Kidney epithelial cell (primary cell): Measurements from ENCODE around the gene WT1. TPM values are rescaled to one million over a fixed set of nuclear protein-coding genes. Genes with fewer than 3 reads are reported as not detected.

Experiments used
- DNase-seq: peaks from one replicate; pipeline ENCODE4 v3.0.0-alpha.2; 2010; ENCODE audit warnings: low read depth
- H3K27me3 ChIP-seq: 2 replicates; pipeline ENCODE4 v1.6.0; 2011; ENCODE audit warnings: low read length; ENCODE audit not compliant: control insufficient read depth, insufficient read depth
- H3K36me3 ChIP-seq: 2 replicates; pipeline ENCODE4 v1.5.1; 2011; ENCODE audit warnings: low read length; ENCODE audit not compliant: control insufficient read depth, insufficient read depth
- H3K4me3 ChIP-seq: 2 replicates; pipeline ENCODE4 v1.5.1; 2011; ENCODE audit warnings: low read depth, mild to moderate bottlenecking, control low read depth, low read length
- CTCF ChIP-seq: IDR thresholded peaks from 2 replicates; pipeline ENCODE4 v1.5.1; 2011; ENCODE audit warnings: mild to moderate bottlenecking, moderate library complexity, low read length, control low read depth, inconsistent platforms; ENCODE audit not compliant: insufficient read depth, poor library complexity, severe bottlenecking
- total RNA-seq: library from RNA; depleted of rRNA; stranded (reverse); fragments of >200 nt; gene quantifications from 2 replicates; pipeline ENCODE4 v1.2.3, GENCODE V29; 2015

The WT1 gene
- total RNA-seq, 1 donor from 2014 or later = 8.5 TPM

DNA sequence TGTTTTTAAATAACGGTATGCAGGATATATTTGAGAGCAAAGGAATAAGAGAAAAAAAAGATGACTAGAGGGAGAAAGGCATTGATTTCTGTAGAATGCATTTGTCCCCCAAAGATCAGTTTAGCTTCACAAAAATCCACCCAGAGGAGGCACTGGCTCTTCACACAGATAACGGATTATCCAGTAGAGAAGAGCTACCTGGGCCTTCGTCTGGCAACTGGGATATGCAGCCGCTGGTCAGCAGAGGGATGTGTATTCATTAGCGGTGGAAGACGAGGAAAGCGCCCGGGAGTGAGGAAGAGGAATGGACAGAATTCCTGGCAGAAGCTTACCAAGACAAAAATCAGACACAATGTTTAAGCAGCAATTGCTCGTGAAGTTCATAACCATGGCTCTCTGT lies 5.6 kb upstream of the WT1 start:
- no peak for TF ChIP-seq CTCF
- Histone ChIP-seq H3K36me3 (no peaks in the 10 kb centered on the region), H3K4me3 (no peak overlapping the region), H3K27me3 (peaks cover 47% of the 10 kb centered on the region)
- no peak for DNase-seq

DNA sequence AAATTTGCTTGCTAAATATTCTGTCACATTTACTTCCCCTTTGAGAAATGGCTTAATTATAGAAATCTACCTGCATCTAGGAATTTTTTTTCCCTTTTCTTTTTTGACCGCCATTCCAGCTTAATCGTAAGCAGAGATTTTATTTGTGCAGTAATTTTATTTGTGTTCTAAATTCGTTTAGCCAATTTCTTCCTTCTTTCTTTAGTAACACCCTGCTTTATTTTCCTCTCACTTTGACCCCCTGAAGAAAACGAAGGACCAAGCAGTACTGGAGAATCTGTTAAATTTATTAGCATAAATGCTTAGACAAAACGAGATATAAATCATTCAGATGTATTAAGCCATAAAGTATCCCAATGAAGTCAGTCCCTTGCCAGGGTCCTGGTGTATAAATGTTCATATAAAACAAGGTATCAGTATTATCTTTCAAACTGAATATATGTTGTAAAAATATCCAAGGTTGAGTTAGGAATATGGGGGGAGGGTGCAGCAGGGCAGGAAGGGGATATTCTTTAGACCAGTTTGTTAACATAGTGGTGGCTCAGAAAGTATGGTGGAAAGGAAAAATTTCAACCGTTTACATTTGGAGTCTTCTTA lies 5.1 kb upstream of the WT1 start:
- no peak overlapping the region for H3K4me3 ChIP-seq
- no peaks in the 10 kb centered on the region for H3K36me3 ChIP-seq
- no peak for DNase-seq
- no peak for TF ChIP-seq CTCF
- H3K27me3 ChIP-seq = peaks cover 52% of the 10 kb centered on the region

GRCh38 chr11:32439501-32440210 lies 4.3 kb upstream of the WT1 start:
- TF ChIP-seq CTCF = no peak
- Histone ChIP-seq H3K27me3 (peaks cover 58% of the 10 kb centered on the region), H3K36me3 (no peaks in the 10 kb centered on the region), H3K4me3 (peak overlapping the region; percentile 60)
- no peak for DNase-seq

DNA sequence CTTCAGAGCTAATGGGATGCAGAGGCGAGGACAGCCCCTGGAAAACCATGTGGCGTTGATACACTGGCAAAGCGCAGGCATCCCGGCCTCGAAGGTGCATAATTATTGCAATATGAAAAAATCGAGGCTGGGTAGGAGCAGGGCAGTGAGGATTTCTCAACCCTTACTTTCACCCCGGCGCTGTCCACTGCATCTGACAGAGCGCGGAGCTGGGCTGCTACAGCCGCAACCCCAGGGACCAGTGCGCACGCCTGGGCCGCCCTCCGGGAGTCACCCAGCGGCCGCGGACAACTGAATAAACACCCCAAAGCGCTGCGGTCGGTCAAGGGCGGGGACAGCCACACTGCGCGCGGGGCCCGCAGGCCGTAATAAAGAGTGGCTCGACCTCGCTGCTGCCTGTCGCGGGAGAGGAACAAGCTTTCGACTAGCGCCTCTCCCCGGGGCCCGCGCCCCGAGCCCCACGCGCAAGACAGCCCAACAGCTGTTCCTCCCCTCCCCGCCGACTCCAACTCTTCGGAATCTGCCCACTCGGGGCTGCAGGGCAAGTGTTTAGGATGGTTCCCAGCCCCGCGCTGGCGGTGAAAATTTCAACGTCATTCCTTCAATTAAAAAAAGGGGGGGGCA lies 3.6 kb upstream of the WT1 start:
- H3K4me3 ChIP-seq = peak overlapping the region; percentile 60
- TF ChIP-seq CTCF = no peak
- peaks cover 65% of the 10 kb centered on the region for H3K27me3 ChIP-seq
- no peak for DNase-seq
- no peaks in the 10 kb centered on the region for H3K36me3 ChIP-seq

DNA sequence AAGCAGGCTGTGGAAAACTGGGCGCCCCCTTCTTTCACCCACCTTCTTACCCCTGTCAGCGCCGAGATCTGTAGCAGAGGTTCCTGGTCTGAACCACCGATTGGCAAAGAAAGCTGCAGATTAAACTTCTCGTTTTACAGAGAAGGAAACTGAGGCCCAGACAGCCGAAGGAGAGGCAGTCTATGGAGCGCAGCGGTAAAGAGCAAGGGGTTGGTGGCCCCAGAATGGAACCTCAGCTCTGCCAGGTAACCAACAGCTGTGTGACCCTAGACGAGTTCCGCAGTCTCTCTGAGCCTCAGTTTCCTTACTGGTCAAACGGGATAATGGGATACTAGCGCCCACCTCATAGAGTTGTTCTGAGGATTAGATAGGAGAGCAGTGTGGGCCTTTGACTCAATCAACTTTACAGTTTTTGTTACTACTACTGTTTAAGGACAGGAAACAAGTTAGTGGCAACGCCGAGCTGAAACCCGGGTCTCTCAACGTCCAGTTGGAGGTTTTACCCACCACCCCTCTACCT lies 3.1 kb upstream of the WT1 start:
- DNase-seq = no peak
- H3K27me3 ChIP-seq = peaks cover 71% of the 10 kb centered on the region
- peak overlapping the region; percentile 60 for H3K4me3 ChIP-seq
- no peaks in the 10 kb centered on the region for H3K36me3 ChIP-seq
- no peak for TF ChIP-seq CTCF
